ENCODE data around the gene ARMC12. TPM values are rescaled to one million over a fixed set of nuclear protein-coding genes. Genes with fewer than 3 reads are reported as not detected.

The ARMC12 gene
- total and polyA plus RNA-seq, 2 donors (not counting 3 experiments of a cell fraction or from before 2014, with no cell fraction given), result 0.91 to 1.9 TPM

DNA sequence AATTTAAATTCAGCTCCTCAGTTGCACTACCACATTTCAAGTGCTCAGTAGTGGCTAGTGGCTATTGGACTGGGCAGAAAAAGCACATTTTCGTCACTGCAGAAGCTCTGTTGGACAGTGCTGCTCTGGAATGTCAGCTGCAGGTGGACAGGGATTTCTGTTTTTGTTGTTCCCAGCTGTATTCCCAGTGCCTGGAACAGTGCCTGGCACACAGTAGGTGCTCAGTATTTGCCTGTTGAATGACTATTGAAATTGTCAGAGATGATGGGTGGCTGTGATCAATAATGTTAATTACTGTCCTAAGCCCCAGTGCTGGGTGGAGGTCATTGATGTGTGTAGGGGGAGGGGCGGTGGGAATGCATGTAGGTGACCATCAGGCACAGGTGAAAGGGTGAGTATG lies 49.4 kb downstream of the ARMC12 start:
- no peaks in the 10 kb centered on the region for H3K9me3 ChIP-seq (replicated peaks; ENCODE audit: control insufficient read depth, insufficient read depth, low read length)
- no peak overlapping the region for H3K4me2 ChIP-seq (ENCODE audit: insufficient read depth, low read length)
- ChIA-PET CTCF (interaction anchor here (1.2 kb wide), 1 partner anchor 8 kb away, joined by 3 read pairs; no protein-coding TSS in a partner anchor), POLR2A (no interaction called here)
- intact Hi-C loops (cut with micrococcal nuclease), result no loop called here
- H3K27ac ChIP-seq (ENCODE audit: insufficient read depth, low read depth, low read length), result no peak overlapping the region
- peaks cover 20 to 23% of the 10 kb centered on the region in 2 experiments for H3K27me3 ChIP-seq (ENCODE audit: control insufficient read depth in 2 of 2, insufficient read depth in 2 of 2, low read length in 2 of 2)
- no peak overlapping the region for H3K4me3 ChIP-seq (replicated peaks in 1 of 3; ENCODE audit: insufficient read depth in 1 of 3, low read depth in 1 of 3, low read length in 3 of 3)
- no peaks in the 10 kb centered on the region for H4K20me1 ChIP-seq (replicated peaks; ENCODE audit: control insufficient read depth, extremely low read depth, insufficient read depth, low read length)
- H2AFZ ChIP-seq (ENCODE audit: low read depth, low read length), result no peak overlapping the region
- no peaks in the 10 kb centered on the region for H3K4me1 ChIP-seq (ENCODE audit: control insufficient read depth, extremely low read depth, insufficient read depth, low read length)
- no TSS peak for BruUV-seq (replicated peaks)
- H3K36me3 ChIP-seq (ENCODE audit: control insufficient read depth in 2 of 2, extremely low read depth in 1 of 2, insufficient read depth in 2 of 2, low read length in 2 of 2), result no peaks in the 10 kb centered on the region
- dilution Hi-C loops (cut with MboI; ENCODE audit: extremely low pct_ligation_motif_present, low sequenced_read_pairs), result no loop called here
- H3K9ac ChIP-seq (replicated peaks; ENCODE audit: extremely low read depth, insufficient read depth, low read length), result no peak overlapping the region
- no peak for FAIRE-seq
- H3K79me2 ChIP-seq (ENCODE audit: control insufficient read depth, insufficient read depth, low read length), result no peaks in the 10 kb centered on the region
- H3K9me1 ChIP-seq (replicated peaks; ENCODE audit: control insufficient read depth, extremely low read depth, insufficient read depth, low read length), result no peaks in the 10 kb centered on the region
- TF ChIP-seq POLR2AphosphoS5 (IDR thresholded peaks at IDR 0.05; ENCODE audit: insufficient read depth, low read depth, low read length), result no peak
- TF ChIP-seq FOS (IDR thresholded peaks at IDR 0.05; ENCODE audit: borderline replicate concordance, insufficient read depth, low read length), result no peak
- TF ChIP-seq EZH2 (IDR thresholded peaks at IDR 0.05; ENCODE audit: borderline replicate concordance, low read depth, low read length, severe bottlenecking), result no peak
- no peak for TF ChIP-seq MYC (IDR thresholded peaks at IDR 0.05; ENCODE audit: low read depth, low read length)
- TF ChIP-seq JUN (IDR thresholded peaks at IDR 0.05; ENCODE audit: borderline replicate concordance, insufficient read depth, insufficient read length, low read depth), result no peak
- TF ChIP-seq, protein P1, sequence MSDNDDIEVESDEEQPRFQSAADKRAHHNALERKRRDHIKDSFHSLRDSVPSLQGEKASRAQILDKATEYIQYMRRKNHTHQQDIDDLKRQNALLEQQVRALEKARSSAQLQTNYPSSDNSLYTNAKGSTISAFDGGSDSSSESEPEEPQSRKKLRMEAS (IDR thresholded peaks at IDR 0.05; ENCODE audit: insufficient read depth, insufficient read length), result no peak
- TF ChIP-seq, protein P2, sequence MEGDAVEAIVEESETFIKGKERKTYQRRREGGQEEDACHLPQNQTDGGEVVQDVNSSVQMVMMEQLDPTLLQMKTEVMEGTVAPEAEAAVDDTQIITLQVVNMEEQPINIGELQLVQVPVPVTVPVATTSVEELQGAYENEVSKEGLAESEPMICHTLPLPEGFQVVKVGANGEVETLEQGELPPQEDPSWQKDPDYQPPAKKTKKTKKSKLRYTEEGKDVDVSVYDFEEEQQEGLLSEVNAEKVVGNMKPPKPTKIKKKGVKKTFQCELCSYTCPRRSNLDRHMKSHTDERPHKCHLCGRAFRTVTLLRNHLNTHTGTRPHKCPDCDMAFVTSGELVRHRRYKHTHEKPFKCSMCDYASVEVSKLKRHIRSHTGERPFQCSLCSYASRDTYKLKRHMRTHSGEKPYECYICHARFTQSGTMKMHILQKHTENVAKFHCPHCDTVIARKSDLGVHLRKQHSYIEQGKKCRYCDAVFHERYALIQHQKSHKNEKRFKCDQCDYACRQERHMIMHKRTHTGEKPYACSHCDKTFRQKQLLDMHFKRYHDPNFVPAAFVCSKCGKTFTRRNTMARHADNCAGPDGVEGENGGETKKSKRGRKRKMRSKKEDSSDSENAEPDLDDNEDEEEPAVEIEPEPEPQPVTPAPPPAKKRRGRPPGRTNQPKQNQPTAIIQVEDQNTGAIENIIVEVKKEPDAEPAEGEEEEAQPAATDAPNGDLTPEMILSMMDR (IDR thresholded peaks at IDR 0.05; ENCODE audit: extremely low read depth in 1 of 2, insufficient read depth in 1 of 2, low read depth in 1 of 2, low read length in 2 of 2), result no peak
- TF ChIP-seq GATA2 (IDR thresholded peaks at IDR 0.05; ENCODE audit: insufficient read depth, insufficient read length, low read depth, low read length), result no peak
- no peak for DNase-seq (ENCODE audit: low read depth, low spot score)

Data from endothelial cell of umbilical vein (primary cell).